ENCODE data around the gene TBC1D3I.
"Not testable (repeated sequence)": the region's sequence is repeated elsewhere in the genome, so short reads cannot be mapped to it uniquely, and the experiment has no call there.

TBC1D3I gene

DNA sequence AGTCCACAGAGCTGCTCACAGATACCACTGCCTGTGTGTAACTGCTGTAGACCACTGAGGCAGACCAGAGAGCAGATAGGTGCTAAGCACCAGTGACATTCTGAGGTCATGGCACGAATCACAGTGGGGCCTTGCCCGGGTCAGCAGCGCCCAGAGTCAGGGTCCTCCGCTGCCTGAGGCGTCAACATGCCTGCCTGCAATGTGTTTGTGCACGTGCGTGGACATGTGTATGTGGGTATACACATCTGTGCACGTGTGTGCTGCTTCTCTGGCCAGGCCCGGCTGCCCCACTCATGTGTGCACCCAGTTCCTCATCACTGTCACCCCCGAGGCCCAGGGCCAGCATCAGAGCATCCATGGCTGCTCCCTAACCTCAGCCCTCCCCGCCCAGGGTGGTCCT, at the start of gene TBC1D3I:
TBC1D3I (minus strand) TSS at position 101 of the 400 bp plus-strand sequence. CDS start 1,585 bp downstream, outside the sequence.
- not testable (repeated sequence) for H3K27ac Mint-ChIP-seq, ATAC-seq, DNase-seq, H3K4me3 Mint-ChIP-seq, H3K4me1 Mint-ChIP-seq, H3K27me3 Mint-ChIP-seq, H3K9me3 Mint-ChIP-seq

DNA sequence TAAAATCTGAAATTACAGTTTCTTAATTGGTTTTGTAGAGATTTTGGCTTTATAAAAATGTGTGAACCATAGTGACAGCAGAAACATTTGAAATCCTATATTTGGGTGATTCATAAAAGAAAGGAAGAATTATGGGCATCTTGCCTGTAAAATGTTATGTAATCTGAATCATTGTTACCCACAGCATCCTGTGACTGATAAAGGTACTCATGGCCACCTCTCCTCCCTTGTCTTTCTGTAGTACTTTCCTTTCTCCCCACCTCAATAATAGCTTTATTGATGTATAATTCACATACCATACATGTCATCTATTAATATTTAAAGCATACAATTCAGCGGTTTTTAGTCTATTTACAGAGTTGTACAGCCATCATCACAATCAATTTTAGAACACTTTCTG, 30.8 kb upstream of the TBC1D3I start:
- not testable (repeated sequence) for H3K4me3 Mint-ChIP-seq, H3K4me1 Mint-ChIP-seq
- peak; percentile 80 for ATAC-seq

DNA sequence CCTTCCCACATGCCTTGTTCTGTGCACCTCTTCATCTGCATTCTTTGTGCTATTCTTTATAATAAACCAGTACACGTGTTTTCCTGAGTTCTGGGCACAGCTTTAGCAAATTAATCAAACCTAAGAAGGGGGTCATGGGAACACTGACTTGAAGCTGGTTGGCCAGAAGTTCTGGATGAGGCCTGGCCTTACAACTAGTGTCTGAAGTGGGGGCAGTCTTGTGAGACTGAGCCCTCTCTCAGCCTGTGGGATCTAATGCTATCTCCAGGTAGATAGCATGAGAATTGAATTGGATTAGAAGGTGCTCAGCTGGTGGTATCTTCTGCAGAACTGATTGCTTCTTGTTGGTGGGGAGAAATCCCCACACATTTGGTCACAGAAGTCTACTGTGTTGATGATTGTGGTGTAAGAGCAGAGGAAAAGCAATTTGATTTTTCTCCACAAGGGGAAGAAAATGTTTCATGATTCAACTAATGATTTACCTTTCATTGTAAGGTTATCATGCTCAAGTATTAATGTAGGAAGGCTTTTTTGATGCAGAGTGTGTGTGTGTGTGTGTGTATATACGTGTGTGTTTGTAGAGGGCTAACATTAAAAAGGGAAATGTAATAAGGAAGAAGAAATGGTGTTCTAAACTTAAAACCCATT, 25.7 kb upstream of the TBC1D3I start:
- H3K9me3 Mint-ChIP-seq, H3K4me3 Mint-ChIP-seq, H3K27ac Mint-ChIP-seq, H3K4me1 Mint-ChIP-seq, DNase-seq, H3K27me3 Mint-ChIP-seq, ATAC-seq: not testable (repeated sequence)

More for the DNA sequence above, 30.8 kb upstream of the TBC1D3I start:
- H3K9me3 Mint-ChIP-seq, H3K27ac Mint-ChIP-seq, H3K27me3 Mint-ChIP-seq, DNase-seq: not testable (repeated sequence)

DNA sequence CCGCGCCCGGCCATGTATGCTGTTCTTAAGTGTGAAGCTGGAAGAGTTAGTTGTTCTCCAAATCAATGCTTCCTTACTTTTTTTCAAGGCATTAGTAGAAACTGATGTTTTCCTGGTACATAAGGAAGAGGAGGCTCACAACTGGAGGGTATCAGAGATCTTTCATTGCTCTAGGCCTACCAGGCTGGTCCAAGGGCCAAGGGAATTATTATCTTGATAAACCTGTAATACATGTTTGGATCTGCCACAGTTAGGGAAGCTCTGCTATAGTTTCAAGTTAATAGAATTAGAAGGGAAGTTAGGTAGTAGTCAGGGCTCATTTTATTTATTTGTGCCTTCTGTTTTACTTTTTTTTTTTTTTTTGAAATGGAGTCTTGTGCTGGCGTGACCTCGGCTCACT, 19.8 kb upstream of the TBC1D3I start:
- not testable (repeated sequence) for H3K27ac Mint-ChIP-seq, H3K4me3 Mint-ChIP-seq, ATAC-seq

DNA sequence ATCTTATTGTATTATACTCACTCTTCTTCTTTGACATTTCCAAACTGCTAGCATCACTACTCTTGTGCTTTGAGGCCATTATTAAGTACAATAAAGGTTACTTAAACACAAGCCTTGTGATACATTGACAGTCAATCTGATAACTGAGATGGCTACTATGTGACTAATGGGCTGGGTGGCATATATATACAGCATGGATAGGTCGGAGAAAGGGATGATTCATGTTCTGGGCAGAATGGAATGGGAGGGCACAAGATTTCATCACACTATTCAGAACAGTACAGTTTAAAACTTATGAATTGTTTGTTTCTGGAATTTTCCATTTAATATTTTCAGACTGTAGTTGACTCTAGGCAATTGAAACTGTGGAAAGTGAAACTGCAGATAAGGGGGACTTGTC, 18.9 kb upstream of the TBC1D3I start:
- H3K9me3 Mint-ChIP-seq, H3K27ac Mint-ChIP-seq, DNase-seq, H3K4me3 Mint-ChIP-seq, H3K4me1 Mint-ChIP-seq, ATAC-seq, H3K27me3 Mint-ChIP-seq: not testable (repeated sequence)

More for the DNA sequence above, 19.8 kb upstream of the TBC1D3I start:
- H3K9me3 Mint-ChIP-seq, H3K27me3 Mint-ChIP-seq, H3K4me1 Mint-ChIP-seq, DNase-seq: not testable (repeated sequence)

DNA sequence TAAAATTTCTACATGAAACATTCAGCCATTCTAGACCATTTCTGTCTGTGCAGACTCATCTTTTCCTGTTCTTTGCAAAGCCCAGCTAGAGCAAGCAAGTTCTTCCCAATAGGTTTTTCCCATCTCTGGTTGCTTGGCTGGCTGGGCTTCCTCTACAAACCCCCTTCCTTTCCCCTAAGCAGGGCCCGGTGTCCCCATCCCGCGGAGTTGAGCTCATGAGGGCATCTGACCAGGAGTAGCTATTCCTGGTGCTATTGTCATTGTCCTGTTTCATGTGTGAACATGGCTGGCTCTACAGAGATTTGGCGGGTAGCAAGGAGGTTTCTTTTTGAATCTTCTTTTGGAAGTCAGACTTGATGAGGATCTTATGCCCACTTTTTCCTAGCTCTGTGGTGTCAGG, 22.3 kb downstream of the TBC1D3I start:
- not testable (repeated sequence) for H3K27ac Mint-ChIP-seq, ATAC-seq, H3K4me1 Mint-ChIP-seq, H3K4me3 Mint-ChIP-seq, H3K27me3 Mint-ChIP-seq, DNase-seq, H3K9me3 Mint-ChIP-seq

DNA sequence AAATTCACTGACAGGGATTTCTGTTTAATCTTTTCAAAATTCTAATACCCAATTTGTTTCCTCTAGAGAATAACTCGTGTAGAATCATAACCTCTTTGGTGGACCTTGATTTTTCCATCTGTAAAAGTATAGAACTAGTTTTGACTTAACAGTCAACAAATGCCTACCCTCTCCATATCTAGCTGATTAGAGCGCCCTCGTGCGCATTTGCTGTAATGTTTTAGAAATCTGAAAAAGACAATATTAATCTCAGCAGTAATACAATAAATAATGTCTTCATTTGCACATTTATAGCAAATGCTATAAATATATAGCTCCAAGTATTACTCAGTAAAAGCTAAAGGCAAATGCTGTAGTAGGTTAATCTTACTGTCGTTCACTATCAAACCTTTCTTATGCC, 34.7 kb downstream of the TBC1D3I start:
- H3K9me3 Mint-ChIP-seq, H3K4me3 Mint-ChIP-seq, H3K4me1 Mint-ChIP-seq, H3K27me3 Mint-ChIP-seq, H3K27ac Mint-ChIP-seq, DNase-seq, ATAC-seq: not testable (repeated sequence)

DNA sequence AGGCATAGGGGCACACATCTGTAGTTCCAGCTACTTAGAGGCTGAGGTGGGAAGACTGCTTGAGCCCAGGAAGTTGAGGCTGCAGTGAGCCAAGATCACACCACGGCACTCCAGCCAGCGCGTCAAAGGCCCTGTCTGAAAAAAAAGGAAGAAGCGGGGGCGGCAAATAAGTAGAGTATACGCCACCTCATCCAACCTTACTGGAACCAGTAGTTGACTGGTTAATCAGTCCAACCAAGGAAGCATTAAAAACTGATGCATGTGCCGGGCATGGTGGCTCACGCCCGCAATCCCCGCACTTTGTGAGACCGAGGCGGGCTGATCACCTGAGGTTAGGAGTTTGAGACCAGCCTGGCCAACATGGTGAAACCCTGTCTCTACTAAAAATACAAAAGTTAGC, 41.4 kb downstream of the TBC1D3I start:
- H3K4me3 Mint-ChIP-seq, ATAC-seq, H3K27me3 Mint-ChIP-seq, H3K27ac Mint-ChIP-seq, DNase-seq, H3K4me1 Mint-ChIP-seq: not testable (repeated sequence)
- H3K9me3 Mint-ChIP-seq, result peaks cover 11 to 12% of the 10 kb centered on the region in 2 donors

DNA sequence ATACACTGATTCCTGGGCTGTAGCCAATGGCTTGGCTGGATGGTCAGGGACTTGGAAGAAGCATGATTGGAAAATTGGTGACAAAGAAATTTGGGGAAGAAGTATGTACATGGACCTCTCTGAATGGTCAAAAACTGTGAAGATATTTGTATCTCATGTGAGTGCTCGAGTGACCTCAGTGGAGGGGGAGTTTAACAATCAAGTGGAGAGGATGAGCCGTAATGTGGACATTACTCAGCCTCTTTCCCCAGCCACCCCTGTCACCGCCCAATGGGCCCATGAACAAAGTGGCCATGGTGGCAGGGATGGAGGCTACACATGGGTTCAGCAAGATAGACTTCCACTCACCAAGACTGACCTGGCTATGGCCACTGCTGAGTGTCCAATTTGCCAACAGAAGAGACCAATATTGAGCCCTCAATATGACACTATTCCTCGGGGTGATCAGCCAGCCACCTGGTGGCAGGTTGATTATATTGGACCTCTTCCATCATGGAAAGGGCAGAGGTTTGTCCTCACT, 42.7 kb downstream of the TBC1D3I start:
- Mint-ChIP-seq H3K27ac (peak overlapping the region in 1 of 2 donors; percentile 65), H3K9me3 (peaks cover 16 to 17% of the 10 kb centered on the region in 2 donors)
- H3K4me3 Mint-ChIP-seq, ATAC-seq, H3K4me1 Mint-ChIP-seq, DNase-seq, H3K27me3 Mint-ChIP-seq: not testable (repeated sequence)

DNA sequence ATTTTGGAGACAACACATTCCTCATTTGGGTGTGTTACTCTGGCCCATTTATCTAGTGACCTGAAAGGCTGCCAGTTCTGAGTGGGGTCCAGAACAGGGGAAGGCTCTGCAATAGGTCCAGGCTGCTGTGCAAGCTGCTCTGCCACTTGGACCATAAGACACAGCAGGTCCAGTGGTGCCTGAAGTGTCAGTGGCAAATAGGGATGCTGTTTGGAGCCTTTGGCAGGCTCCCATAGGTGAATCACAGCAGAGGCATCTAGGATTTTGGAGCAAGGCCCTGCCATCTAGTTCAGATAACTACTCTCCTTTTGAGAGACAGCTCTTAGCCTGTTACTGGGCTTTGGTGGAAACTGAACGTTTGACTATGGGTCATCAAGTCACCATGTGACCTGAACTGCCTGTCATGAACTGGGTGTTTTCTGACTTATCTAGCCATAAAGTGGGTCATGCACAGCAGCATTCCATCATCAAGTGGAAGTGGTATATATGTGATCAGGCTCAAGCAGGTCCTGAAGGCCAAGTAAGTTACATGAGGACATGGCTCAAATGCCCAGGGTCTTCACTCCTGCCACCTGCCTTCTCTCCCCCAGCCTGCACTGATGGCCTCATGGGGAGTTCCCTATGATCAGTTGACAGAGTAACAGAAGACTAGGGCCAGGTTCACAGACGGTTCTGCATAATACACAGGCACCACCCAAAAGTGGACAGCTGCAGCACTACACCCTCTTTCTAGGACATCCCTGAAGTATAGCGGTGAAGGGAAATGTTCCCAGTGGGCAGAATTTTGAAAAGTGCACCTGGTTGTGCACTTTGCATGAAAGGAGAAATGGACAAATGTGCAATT, 43.4 kb downstream of the TBC1D3I start:
- H3K4me3 Mint-ChIP-seq, H3K4me1 Mint-ChIP-seq, DNase-seq, H3K27me3 Mint-ChIP-seq, ATAC-seq: not testable (repeated sequence)
- Mint-ChIP-seq H3K9me3 (peaks cover 16 to 17% of the 10 kb centered on the region in 2 donors), H3K27ac (peak overlapping the region in 1 of 2 donors; percentile 65)

DNA sequence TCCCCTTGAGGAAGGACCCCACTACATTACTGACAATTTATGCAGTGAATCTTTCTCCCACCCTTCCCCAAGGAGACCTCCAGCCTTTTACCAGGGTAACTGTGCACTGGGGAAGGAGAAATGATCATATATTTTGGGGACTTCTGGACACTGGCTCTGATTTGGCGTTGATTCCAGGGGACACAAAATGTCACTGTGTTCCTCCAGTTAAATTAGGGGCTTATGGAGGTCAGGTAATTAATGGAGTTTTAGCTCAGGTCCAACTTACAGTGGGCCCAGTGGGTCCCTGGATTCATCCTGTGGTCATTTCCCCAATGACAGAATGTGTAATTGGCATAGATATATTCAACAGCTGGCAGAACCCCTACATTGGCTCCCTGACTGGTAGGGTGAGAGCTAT, 44.8 kb downstream of the TBC1D3I start:
- H3K9me3 Mint-ChIP-seq, result peaks cover 16 to 17% of the 10 kb centered on the region in 2 donors
- H3K4me3 Mint-ChIP-seq, H3K27ac Mint-ChIP-seq, H3K4me1 Mint-ChIP-seq, ATAC-seq, DNase-seq: not testable (repeated sequence)
- H3K27me3 Mint-ChIP-seq, result peaks cover 11% of the 10 kb centered on the region

DNA sequence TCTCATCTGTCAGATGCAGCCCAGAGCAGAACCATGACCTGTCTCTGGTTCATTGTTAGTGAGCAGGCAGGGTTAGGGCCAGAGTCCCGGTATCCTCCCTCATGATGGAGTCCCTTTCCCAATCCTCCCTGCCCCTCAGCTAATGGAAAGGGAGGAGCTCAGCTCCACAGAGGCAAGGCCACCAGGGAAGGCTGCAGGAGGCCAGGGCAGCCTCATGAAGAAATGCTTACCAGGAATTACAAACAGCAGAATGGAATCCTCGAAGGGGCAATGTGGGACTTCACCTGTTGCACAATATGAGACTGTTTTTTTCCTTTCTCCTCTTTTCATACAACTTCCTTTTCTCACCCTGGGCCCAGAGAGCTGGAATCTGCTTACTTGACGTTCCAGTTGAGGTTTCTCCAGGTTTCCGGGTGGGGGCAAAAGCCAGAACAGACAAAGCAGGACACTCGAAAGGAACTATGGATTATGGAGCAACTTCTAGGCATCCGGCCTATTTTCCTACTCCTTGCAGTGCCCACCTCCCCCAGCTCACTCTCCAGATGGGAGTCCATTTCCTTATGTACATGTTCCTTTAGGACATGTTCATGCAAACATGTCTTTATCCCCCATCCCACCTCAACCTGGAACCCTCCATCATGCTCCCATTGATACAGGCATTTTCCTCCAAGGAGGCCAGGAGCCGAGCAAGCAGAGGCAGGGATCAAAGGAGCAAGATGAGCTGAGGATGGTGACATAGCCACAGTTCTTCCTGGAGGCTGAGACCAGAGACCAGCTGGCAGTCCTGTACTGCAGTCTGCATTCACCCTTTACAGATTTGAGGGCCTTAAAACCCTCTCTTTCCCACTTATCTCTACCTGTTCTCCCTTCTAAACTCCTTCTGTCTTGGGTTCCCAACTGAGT, 48.7 kb downstream of the TBC1D3I start:
- ATAC-seq, H3K4me1 Mint-ChIP-seq, H3K27ac Mint-ChIP-seq, H3K4me3 Mint-ChIP-seq, DNase-seq: not testable (repeated sequence)
- peaks cover 16 to 17% of the 10 kb centered on the region in 2 donors for H3K9me3 Mint-ChIP-seq
- H3K27me3 Mint-ChIP-seq, result peaks cover 27% of the 10 kb centered on the region

DNA sequence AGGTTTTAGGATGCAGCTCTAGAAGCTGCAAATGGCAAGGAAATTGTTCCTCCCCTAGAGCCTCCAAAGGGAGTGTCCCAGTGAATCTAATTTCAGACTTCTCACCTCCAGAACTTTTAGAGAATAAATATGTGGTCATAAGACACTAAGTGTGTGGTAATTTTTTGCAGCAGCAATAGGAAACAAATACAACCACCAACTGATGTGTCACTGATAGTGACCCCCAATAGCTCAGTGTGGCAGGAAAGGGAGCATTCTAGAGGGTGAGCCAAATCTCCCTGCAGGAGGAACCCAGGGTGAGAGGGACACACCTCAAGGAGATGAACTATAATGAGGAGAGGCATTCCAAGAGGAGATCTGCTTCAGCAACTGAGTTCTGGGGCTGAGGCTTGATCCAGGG, 49.5 kb downstream of the TBC1D3I start:
- ATAC-seq (no peak), DNase-seq (no peak)
- Mint-ChIP-seq H3K4me1 (peaks cover 7% of the 10 kb centered on the region), H3K27ac (no peak overlapping the region), H3K4me3 (no peak overlapping the region), H3K9me3 (peaks cover 16 to 17% of the 10 kb centered on the region in 2 donors), H3K27me3 (peaks cover 31% of the 10 kb centered on the region)

DNA sequence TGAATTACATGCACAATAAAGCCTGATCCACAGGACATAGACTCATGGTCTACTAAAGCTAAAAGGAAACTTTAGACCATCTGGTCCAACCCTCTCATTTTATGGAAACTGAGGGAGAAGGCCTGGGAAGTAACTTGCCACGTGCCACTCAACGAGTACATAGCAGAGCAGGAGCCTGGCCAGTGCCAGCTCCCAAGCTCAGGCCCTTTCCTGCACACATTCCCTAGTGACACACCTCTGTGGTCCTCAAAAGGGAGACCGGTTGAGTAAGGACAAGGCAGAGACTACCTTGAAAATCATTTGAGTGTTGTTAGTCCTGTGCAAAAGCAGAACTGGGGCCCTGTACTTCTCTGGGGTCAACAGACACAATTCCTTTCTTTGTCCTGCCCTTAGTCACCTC, 50.7 kb downstream of the TBC1D3I start:
- no peak for ATAC-seq
- H3K9me3 Mint-ChIP-seq, result peaks cover 11 to 12% of the 10 kb centered on the region in 2 donors
- H3K27ac Mint-ChIP-seq, result no peak overlapping the region
- H3K27me3 Mint-ChIP-seq, result peaks cover 34% of the 10 kb centered on the region
- H3K4me1 Mint-ChIP-seq, result peaks cover 7% of the 10 kb centered on the region
- DNase-seq, result no peak
- no peak overlapping the region for H3K4me3 Mint-ChIP-seq

DNA sequence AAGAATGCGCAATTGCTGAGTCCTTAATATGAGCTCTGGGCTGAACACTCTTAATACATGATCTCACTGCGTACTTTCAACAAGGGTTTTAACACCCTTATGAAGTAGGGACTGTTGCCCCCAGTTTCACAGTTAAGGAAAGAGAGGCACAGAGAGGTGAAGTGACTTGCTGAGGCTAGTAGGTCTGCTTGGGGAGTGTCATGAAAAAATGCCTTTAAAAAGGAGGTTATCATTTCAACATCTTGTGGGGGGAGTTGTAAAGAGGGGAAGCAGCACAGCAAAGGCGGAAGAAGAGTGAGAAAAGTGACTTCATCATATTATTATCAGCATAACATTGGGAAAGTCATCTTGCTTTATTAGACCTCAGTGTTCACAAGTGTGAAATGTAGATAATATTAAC, 51.4 kb downstream of the TBC1D3I start:
- H3K9me3 Mint-ChIP-seq, result peaks cover 4 to 5% of the 10 kb centered on the region in 2 donors
- no peak overlapping the region for H3K27ac Mint-ChIP-seq
- H3K4me3 Mint-ChIP-seq, result no peak overlapping the region
- H3K27me3 Mint-ChIP-seq, result peaks cover 28% of the 10 kb centered on the region
- peaks cover 7% of the 10 kb centered on the region for H3K4me1 Mint-ChIP-seq
- no peak for ATAC-seq
- no peak for DNase-seq
